Upper lobe of left lung (tissue), 6 donors: Measurements from ENCODE around the gene XPR1. TPM values are rescaled to one million over a fixed set of nuclear protein-coding genes. Genes with fewer than 3 reads are reported as not detected.
A peak's percentile ranks its signal among the peaks of the same experiment; 100 is the strongest.

Source experiments
- ATAC-seq, 2 donors: fragments of 200-7000 bp; cut with Tn5 transposase; one replicate each; pipeline ENCODE4 v1.9.1; 2022; ENCODE audit warnings: mild to moderate bottlenecking in 2 of 2, moderate library complexity in 2 of 2; ENCODE audit not compliant: low FRiP score in 2 of 2
- DNase-seq, 2 donors: peaks; one replicate each; pipeline ENCODE4 v3.0.0-alpha.2; 2019 to 2020
- H3K27ac ChIP-seq, 4 donors: fragments of 200-600 bp; sonication (generic); one replicate each; pipeline ENCODE4 v1.5.1; 2016 to 2019
- H3K27me3 ChIP-seq, 4 donors: fragments of 200-600 bp; sonication (generic); one replicate each; pipeline ENCODE4 v1.5.1; 2017 to 2019
- H3K36me3 ChIP-seq, 4 donors: fragments of 200-600 bp; sonication (generic); one replicate each; pipeline ENCODE4 v1.5.1; 2016 to 2019
- H3K4me1 ChIP-seq, 4 donors: fragments of 200-600 bp; sonication (generic); one replicate each; pipeline ENCODE4 v1.5.1; 2018 to 2019
- H3K4me3 ChIP-seq, 4 donors: fragments of 200-600 bp; sonication (generic); one replicate each; pipeline ENCODE4 v1.5.1; 2017 to 2019; ENCODE audit warnings: mild to moderate bottlenecking in 2 of 4, moderate library complexity in 1 of 4
- H3K9me3 ChIP-seq, 4 donors: fragments of 200-600 bp; sonication (generic); one replicate each; pipeline ENCODE4 v1.5.1; 2018 to 2019
- EP300 ChIP-seq, 4 donors: sonication (generic); formaldehyde crosslinking; IDR thresholded peaks; one replicate each; pipeline ENCODE4 v1.5.1; 2017; ENCODE audit warnings: antibody characterized with exemption in 4 of 4, control low read depth in 2 of 4
- POLR2A ChIP-seq, 4 donors: fragments of 450-650 bp; IDR thresholded peaks; one replicate each; pipeline ENCODE4 v1.5.1; 2016 to 2017; ENCODE audit warnings: antibody characterized with exemption in 4 of 4, mild to moderate bottlenecking in 2 of 4
- POLR2AphosphoS5 ChIP-seq, 2 donors: sonication (generic); formaldehyde crosslinking; IDR thresholded peaks; one replicate each; pipeline ENCODE4 v1.5.1; 2017; ENCODE audit warnings: antibody characterized with exemption in 2 of 2
- WGBS, 2 donors: methylation state at CpG; one replicate each; pipeline ENCODE4 v1.1.5; 2017 to 2018; 5-methylcytosine and 5-hydroxymethylcytosine counted together
- total RNA-seq, 6 donors: library from RNA; depleted of rRNA in 4 of 6; stranded (reverse); fragments of >200 nt in 4 of 6; gene quantifications; one replicate each; pipeline versions ENCODE4 v1.1.0 to v1.2.1, GENCODE V29; 2016 to 2021
- TF ChIP-seq, protein P1 (sequence below), 6 experiments: fragments of 450-650 bp in 4 of 6; fragments of 200-600 bp in 2 of 6; sonication (generic) in 2 of 6; IDR thresholded peaks; one replicate each; pipeline ENCODE4 v1.5.1; 2016 to 2019; ENCODE audit warnings: antibody characterized with exemption in 6 of 6
- donor health status: DM: no; HTN: no; CAD: no; lungs with moderate emphysema.
- donor health status: DM: no; HTN: yes; CAD: no; lungs with severe emphysema.

The XPR1 gene
- total RNA-seq, 6 donors from 2014 or later = 21.3 to 30.2 (median 25.3) TPM

DNA sequence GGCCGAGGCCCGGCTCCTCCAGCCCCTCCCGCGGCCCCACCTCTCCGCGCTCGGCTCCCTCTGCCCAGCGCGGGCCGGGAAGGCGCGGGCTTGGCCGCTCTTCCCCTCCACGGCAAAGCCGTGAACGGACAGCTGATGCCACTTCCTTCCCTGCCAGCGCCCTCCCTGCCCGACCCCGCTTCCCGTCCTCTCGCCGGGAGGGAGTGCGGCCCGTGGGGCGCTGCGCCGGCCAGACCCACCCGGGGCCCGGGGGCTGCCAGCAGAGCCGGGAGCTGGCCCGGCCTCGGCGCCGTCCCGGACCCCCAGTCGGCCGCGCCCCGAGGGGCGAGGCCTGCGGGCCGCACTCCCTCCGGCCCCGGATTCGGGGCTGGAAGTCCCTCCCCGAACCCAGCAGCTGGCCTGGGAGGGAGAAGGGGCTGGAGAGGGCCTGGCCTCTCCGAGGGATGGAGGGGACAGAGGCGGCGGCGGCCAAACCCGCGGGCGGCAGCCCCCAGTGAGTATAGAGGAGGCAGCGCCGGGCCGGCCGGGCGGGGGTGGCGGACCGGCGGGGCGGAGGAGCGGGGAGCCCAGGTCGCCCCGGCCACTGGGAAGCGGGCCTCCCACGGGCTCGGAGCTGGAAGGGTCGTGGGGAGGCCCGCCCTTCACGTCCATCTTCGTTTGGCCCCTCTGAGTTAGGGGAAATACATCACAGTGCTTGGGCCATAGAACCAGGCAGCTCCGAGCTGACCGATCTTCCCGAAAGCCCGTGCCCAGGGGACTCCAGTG lies 281.2 kb downstream of the XPR1 start, which contains the start of gene KIAA1614:
KIAA1614 (plus strand) TSS at position 97 of the 765 bp plus-strand sequence; CDS start at position 444, 347 bp downstream.
- peak within 1 kb of the TSS; percentile 79 to 92 (median 86) for H3K27ac ChIP-seq
- peaks cover 0 to 12% (median 2%) of the 10 kb centered on the region in 4 donors for H3K27me3 ChIP-seq
- WGBS, 2 donors = 4 to 14% methylated on average over 19 to 37 of the region's 76 CpGs
- peak within 1 kb of the TSS; percentile 41 to 78 (median 61) for H3K4me3 ChIP-seq
- H3K9me3 ChIP-seq = no peaks in the 10 kb centered on the region
- TF ChIP-seq, protein P1, sequence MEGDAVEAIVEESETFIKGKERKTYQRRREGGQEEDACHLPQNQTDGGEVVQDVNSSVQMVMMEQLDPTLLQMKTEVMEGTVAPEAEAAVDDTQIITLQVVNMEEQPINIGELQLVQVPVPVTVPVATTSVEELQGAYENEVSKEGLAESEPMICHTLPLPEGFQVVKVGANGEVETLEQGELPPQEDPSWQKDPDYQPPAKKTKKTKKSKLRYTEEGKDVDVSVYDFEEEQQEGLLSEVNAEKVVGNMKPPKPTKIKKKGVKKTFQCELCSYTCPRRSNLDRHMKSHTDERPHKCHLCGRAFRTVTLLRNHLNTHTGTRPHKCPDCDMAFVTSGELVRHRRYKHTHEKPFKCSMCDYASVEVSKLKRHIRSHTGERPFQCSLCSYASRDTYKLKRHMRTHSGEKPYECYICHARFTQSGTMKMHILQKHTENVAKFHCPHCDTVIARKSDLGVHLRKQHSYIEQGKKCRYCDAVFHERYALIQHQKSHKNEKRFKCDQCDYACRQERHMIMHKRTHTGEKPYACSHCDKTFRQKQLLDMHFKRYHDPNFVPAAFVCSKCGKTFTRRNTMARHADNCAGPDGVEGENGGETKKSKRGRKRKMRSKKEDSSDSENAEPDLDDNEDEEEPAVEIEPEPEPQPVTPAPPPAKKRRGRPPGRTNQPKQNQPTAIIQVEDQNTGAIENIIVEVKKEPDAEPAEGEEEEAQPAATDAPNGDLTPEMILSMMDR (IDR thresholded peaks at IDR 0.05) = no peak
- TF ChIP-seq POLR2A (IDR thresholded peaks at IDR 0.05) (no peak), EP300 (IDR thresholded peaks at IDR 0.05) (no peak), POLR2AphosphoS5 (IDR thresholded peaks at IDR 0.05) (no peak)
- ATAC-seq = peak in 1 of 2 donors; percentile 87
- DNase-seq = peak in 1 of 2 donors; percentile 88
- peaks cover 8 to 22% (median 13%) of the 10 kb centered on the region in 4 donors for H3K4me1 ChIP-seq
- H3K36me3 ChIP-seq = peaks cover 0 to 4% (median 0%) of the 10 kb centered on the region in 4 donors

DNA sequence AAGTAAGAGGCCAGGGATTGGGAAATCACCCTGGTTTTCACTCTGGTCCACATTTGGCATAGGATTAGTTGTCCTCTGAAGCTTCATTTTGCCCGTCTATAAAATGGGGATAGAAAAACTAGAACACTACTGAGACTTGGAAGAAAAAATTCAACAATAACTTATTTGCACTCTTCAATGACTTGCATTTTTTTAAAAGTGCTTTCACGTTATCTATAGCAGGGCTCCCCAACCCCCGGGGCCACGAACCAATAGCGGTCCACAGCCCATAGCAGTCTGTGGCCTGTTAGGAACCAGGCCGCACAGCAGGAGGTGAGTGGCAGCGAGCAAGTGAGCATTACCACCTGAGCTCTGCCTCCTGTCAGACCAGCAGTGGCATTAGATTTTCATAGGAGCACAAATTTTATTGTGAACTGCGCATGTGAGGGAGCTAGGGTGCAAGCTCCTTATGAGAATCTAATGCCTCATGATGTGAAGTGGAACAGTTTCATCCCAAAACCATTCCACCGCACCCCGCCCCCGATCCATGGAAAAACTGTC lies 283.7 kb downstream of the XPR1 start:
- H3K36me3 ChIP-seq = peaks cover 0 to 10% (median 0%) of the 10 kb centered on the region in 4 donors
- peaks cover 8 to 22% (median 13%) of the 10 kb centered on the region in 4 donors for H3K4me1 ChIP-seq
- DNase-seq (no peak), ATAC-seq (no peak)
- 89 to 91% methylated on average over 11 of the region's 11 CpGs for WGBS, 2 donors
- no peak overlapping the region for H3K4me3 ChIP-seq
- no peak overlapping the region for H3K27ac ChIP-seq
- no peaks in the 10 kb centered on the region for H3K9me3 ChIP-seq
- no peak for TF ChIP-seq EP300 (IDR thresholded peaks at IDR 0.05)
- no peak for TF ChIP-seq POLR2A (IDR thresholded peaks at IDR 0.05)
- TF ChIP-seq POLR2AphosphoS5 (IDR thresholded peaks at IDR 0.05) = no peak
- TF ChIP-seq, protein P1 (IDR thresholded peaks at IDR 0.05) = no peak
- peaks cover 0 to 12% (median 2%) of the 10 kb centered on the region in 4 donors for H3K27me3 ChIP-seq

DNA sequence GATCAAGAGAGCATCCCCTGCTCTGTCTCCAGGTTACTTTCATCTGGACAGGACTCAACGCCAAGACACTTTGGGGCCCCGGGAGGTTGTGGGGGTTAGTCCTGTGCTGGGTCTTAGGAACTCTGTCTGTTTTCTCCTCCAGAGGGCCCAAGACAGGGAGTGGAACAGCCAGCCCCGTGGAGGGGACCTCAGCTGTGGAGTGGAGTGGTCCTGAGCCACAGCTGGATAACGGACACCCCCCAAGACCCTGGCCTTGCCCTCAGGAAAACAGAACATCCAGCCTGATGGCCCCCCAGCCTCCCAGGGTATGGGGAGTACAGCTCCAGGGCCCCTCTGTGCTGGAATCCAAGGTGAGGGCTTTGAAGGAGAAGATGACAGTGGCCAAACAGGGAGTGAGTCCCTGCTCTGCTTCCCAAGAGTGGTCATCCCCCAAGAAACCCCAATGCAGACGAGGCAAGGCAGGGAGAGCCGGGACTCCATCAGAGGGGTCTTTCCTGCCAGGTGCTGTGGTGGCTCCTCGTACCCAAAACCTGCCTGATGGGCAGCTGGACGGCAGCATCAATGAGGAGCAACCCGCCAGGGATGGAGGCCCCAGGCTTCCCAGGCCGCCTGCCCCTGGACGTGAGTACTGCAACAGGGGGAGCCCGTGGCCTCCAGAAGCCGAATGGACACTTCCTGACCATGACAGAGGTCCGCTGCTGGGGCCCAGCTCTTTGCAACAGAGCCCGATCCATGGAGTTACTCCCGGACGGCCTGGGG lies 284.4 kb downstream of the XPR1 start:
- Histone ChIP-seq H3K27me3 (peaks cover 0 to 12% (median 2%) of the 10 kb centered on the region in 4 donors), H3K4me1 (peaks cover 8 to 22% (median 13%) of the 10 kb centered on the region in 4 donors), H3K36me3 (peaks cover 0 to 10% (median 0%) of the 10 kb centered on the region in 4 donors), H3K9me3 (no peaks in the 10 kb centered on the region), H3K27ac (no peak overlapping the region), H3K4me3 (no peak overlapping the region)
- DNase-seq = peak in 1 of 2 donors; percentile 53
- 87 to 93% methylated on average over 3 to 14 of the region's 17 CpGs for WGBS, 2 donors
- no peak for TF ChIP-seq EP300 (IDR thresholded peaks at IDR 0.05)
- TF ChIP-seq POLR2A (IDR thresholded peaks at IDR 0.05) = no peak
- TF ChIP-seq, protein P1 (IDR thresholded peaks at IDR 0.05) = no peak
- TF ChIP-seq POLR2AphosphoS5 (IDR thresholded peaks at IDR 0.05) = no peak
- no peak for ATAC-seq

DNA sequence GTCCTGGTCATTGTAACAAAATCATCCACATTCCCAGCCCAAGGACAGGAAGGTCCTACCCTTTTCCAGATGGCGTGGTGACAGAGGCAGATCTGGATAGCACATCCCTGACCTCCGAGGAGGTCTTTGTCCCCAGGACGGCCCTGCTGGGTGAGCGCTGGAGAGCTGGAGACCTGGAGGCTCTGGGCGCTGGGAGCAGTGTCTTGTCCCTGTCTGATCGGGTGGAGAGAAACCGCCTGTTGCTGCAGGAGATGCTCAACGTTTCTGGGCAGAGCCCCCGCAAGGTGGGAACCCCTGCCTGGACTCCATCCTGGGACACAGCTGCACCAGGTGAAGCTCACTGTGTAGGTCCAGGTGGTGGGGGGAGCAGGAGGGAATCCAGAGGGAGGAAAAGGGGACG lies 284.9 kb downstream of the XPR1 start:
- peaks cover 7 to 17% (median 8%) of the 10 kb centered on the region in 4 donors for H3K4me1 ChIP-seq
- peaks cover 0 to 10% (median 0%) of the 10 kb centered on the region in 4 donors for H3K36me3 ChIP-seq
- WGBS, 2 donors = 82 to 84% methylated on average over 2 to 10 of the region's 10 CpGs
- peak in 1 of 2 donors; percentile 46 for DNase-seq
- no peak for ATAC-seq
- H3K9me3 ChIP-seq = no peaks in the 10 kb centered on the region
- H3K27me3 ChIP-seq = peaks cover 0 to 12% (median 2%) of the 10 kb centered on the region in 4 donors
- H3K27ac ChIP-seq = no peak overlapping the region
- TF ChIP-seq POLR2A (IDR thresholded peaks at IDR 0.05) = no peak
- no peak for TF ChIP-seq EP300 (IDR thresholded peaks at IDR 0.05)
- TF ChIP-seq, protein P1 (IDR thresholded peaks at IDR 0.05) = no peak
- no peak for TF ChIP-seq POLR2AphosphoS5 (IDR thresholded peaks at IDR 0.05)
- no peak overlapping the region for H3K4me3 ChIP-seq
